ENCODE results near the gene TBC1D13. TPM values are rescaled to one million over a fixed set of nuclear protein-coding genes. Genes with fewer than 3 reads are reported as not detected.

Gene TBC1D13
- total and polyA plus RNA-seq, 9 of the 15 experiments (the other 6 are each of a cell fraction or from before 2014, with no cell fraction given) = 2.3 to 28.7 (median 11.4) TPM

- TF ChIP-seq HMGN3 (IDR thresholded peaks at IDR 0.05; ENCODE audit: borderline replicate concordance, extremely low read depth, insufficient read length, low read depth, low read length) (no peak), RFX1 (IDR thresholded peaks at IDR 0.05) (peak; percentile 20)
Observed at GRCh38 chr9:128764361-128764760, 22.7 kb upstream of the TBC1D13 start (continued).

GRCh38 chr9:128765499-128765898, 21.6 kb upstream of the TBC1D13 start:
- Histone ChIP-seq H2AFZ (ENCODE audit: low read depth, low read length) (no peak overlapping the region), H3K4me3 (no peak overlapping the region), H3K36me3 (ENCODE audit: control insufficient read depth, insufficient read depth, low read length) (peaks cover 5% of the 10 kb centered on the region; the same call in 1 of the 3 replicates), H3K4me1 (replicated peaks in 1 of 2; ENCODE audit: control insufficient read depth in 2 of 2, insufficient read depth in 2 of 2, low read length in 2 of 2) (peaks cover 13 to 19% of the 10 kb centered on the region in 2 experiments; a peak in 4 of 5 replicates), H3K9ac (ENCODE audit: insufficient read depth in 1 of 2, low read depth in 2 of 2, low read length in 2 of 2) (no peak overlapping the region), H3K4me2 (ENCODE audit: insufficient read depth, low read length) (no peak overlapping the region), H4K20me1 (replicated peaks; ENCODE audit: control insufficient read depth, insufficient read depth, low read length) (no peaks in the 10 kb centered on the region), H3K9me1 (ENCODE audit: control insufficient read depth, insufficient read depth, low read length) (peaks cover 3% of the 10 kb centered on the region), H3K9me3 (replicated peaks; ENCODE audit: control insufficient read depth, insufficient read depth, low read depth, low read length) (no peaks in the 10 kb centered on the region), H3K27ac (ENCODE audit: extremely low read depth, low read depth, low read length) (no peak overlapping the region), H3K27me3 (ENCODE audit: control insufficient read depth in 2 of 2, insufficient read depth in 2 of 2, low read length in 2 of 2) (no peaks in the 10 kb centered on the region), H3K79me2 (ENCODE audit: control insufficient read depth, insufficient read depth, low read length) (0 out of 3 replicates have a peak, but pooled peaks cover 9% of the 10 kb centered on the region)
- ChIA-PET POLR2A (interaction anchor here (0.7 to 1.3 kb wide), 4 partner anchors 12 to 37 kb away, joined by 3 read pairs; no protein-coding TSS in a partner anchor), CTCF (ENCODE audit: low intra/inter-chr PET ratio) (no interaction called here)
- intact Hi-C loops (cut with micrococcal nuclease) (no loop called here), in situ Hi-C loops (cut with MboI) (no loop called here)
- ATAC-seq (no peak), DNase-seq (ENCODE audit: extremely low read depth in 1 of 4, low spot score in 3 of 4) (no peak), FAIRE-seq (no peak)
- BruUV-seq (replicated peaks) = no TSS peak
- 39% methylated on average over 3 of the region's 3 CpGs for WGBS (ENCODE audit: insufficient coverage, low coverage, missing lambda C conversion rate)
- TF ChIP-seq JUND (IDR thresholded peaks at IDR 0.05; ENCODE audit: borderline replicate concordance, low read depth, low read length) (no peak), JUND (tag; IDR thresholded peaks at IDR 0.05; ENCODE audit: borderline replicate concordance, low read depth, low read length) (no peak), ZNF766 (CRISPR knock-in tag; conservative IDR thresholded peaks at IDR 0.05) (no peak), CCNT2 (IDR thresholded peaks at IDR 0.05; ENCODE audit: borderline replicate concordance, extremely low read depth, insufficient read length, low read depth, low read length) (no peak), NR4A1 (CRISPR knock-in tag; IDR thresholded peaks at IDR 0.05) (no peak), NR4A1 (tag; IDR thresholded peaks at IDR 0.05) (no peak), TEAD2 (tag; IDR thresholded peaks at IDR 0.05) (no peak), NONO (IDR thresholded peaks at IDR 0.05; ENCODE audit: low read depth in 2 of 2, low read length in 1 of 2) (no peak), UBTF (IDR thresholded peaks at IDR 0.05; ENCODE audit: borderline replicate concordance in 1 of 2, low read depth in 2 of 2, low read length in 2 of 2) (no peak), POLR2B (IDR thresholded peaks at IDR 0.05; ENCODE audit: low read depth, partially characterized antibody) (no peak), CREM (IDR thresholded peaks at IDR 0.05; ENCODE audit: low read depth) (no peak), ZBED1 (IDR thresholded peaks at IDR 0.05) (no peak), TCF7L2 (IDR thresholded peaks at IDR 0.05; ENCODE audit: low read depth, low read length) (no peak), ZNF507 (tag; conservative IDR thresholded peaks at IDR 0.05) (no peak), BRCA1 (IDR thresholded peaks at IDR 0.05) (no peak), BRCA1 (CRISPR knock-in tag; IDR thresholded peaks at IDR 0.05) (no peak), ZBTB12 (CRISPR knock-in tag; IDR thresholded peaks at IDR 0.05) (no peak), IFI16 (CRISPR knock-in tag; IDR thresholded peaks at IDR 0.05) (no peak)
